ENCODE results near the gene SLX9. TPM values are rescaled to one million over a fixed set of nuclear protein-coding genes. Genes with fewer than 3 reads are reported as not detected.

Gene SLX9
- total RNA-seq, 4 donors from 2014 or later = 7.5 to 16.4 (median 10.5) TPM

GRCh38 chr21:44949161-44949778 is 9.4 kb downstream of the SLX9 start:
- TF ChIP-seq CTCF (IDR thresholded peaks at IDR 0.05; ENCODE audit: low read depth) = no peak

GRCh38 chr21:44949779-44950198 is 10.0 kb downstream of the SLX9 start:
- no peak for TF ChIP-seq CTCF (IDR thresholded peaks at IDR 0.05; ENCODE audit: low read depth)

GRCh38 chr21:44950351-44950750 is 10.5 kb downstream of the SLX9 start:
- TF ChIP-seq CTCF (IDR thresholded peaks at IDR 0.05; ENCODE audit: low read depth) = no peak

GRCh38 chr21:44951186-44951915 is 11.5 kb downstream of the SLX9 start:
- TF ChIP-seq CTCF (IDR thresholded peaks at IDR 0.05; ENCODE audit: low read depth) = no peak

GRCh38 chr21:44952116-44952928 is 12.5 kb downstream of the SLX9 start:
- no peak for TF ChIP-seq CTCF (IDR thresholded peaks at IDR 0.05; ENCODE audit: low read depth)

GRCh38 chr21:44952929-44953627 is 13.2 kb downstream of the SLX9 start:
- TF ChIP-seq CTCF (IDR thresholded peaks at IDR 0.05; ENCODE audit: low read depth) = no peak
